HFFc6 (cell line): Measurements from ENCODE around the gene UBE2QL1. TPM values are rescaled to one million over a fixed set of nuclear protein-coding genes. Genes with fewer than 3 reads are reported as not detected.

Source experiments
- DNase-seq: peaks from one replicate; pipeline ENCODE4 v3.0.0-alpha.2; 2018
- H3K27ac Mint-ChIP-seq: 2 replicates; pipeline ENCODE4 v1.8.0; 2020; ENCODE audit warnings: mild to moderate bottlenecking, mixed read lengths
- H3K27me3 Mint-ChIP-seq: 2 replicates; pipeline ENCODE4 v1.8.0; 2021; ENCODE audit warnings: mild to moderate bottlenecking, moderate library complexity, mixed read lengths; ENCODE audit not compliant: insufficient read depth
- H3K36me3 Mint-ChIP-seq: 2 replicates; pipeline ENCODE4 v1.8.0; 2021; ENCODE audit warnings: low read depth, mixed read lengths
- H3K4me1 Mint-ChIP-seq: 2 replicates; pipeline ENCODE4 v1.8.0; 2020; ENCODE audit warnings: low read depth, mixed read lengths
- H3K4me3 Mint-ChIP-seq: 2 replicates; pipeline ENCODE4 v1.8.0; 2020; ENCODE audit warnings: mild to moderate bottlenecking, moderate library complexity, mixed read lengths
- H3K9me3 Mint-ChIP-seq: 2 replicates; pipeline ENCODE4 v1.8.0; 2020; ENCODE audit warnings: mild to moderate bottlenecking, mixed read lengths
- CTCF ChIP-seq: fragments of 200-600 bp; sonication (generic); IDR thresholded peaks from 2 replicates; pipeline ENCODE4 v1.5.0; 2021; ENCODE audit warnings: antibody characterized with exemption, mild to moderate bottlenecking
- total RNA-seq, 6 experiments: library from RNA; stranded (reverse); fragmentation: NEBNext Ultra II Directional; extraction: Animal tissue kit (Norgen Biotek cat#: 25700); gene quantifications; 2 replicates in 1 of 6; 3 replicates in 5 of 6; pipeline ENCODE4 v1.2.3, GENCODE V29; 2021

Gene UBE2QL1
- total RNA-seq, 6 experiments from 2014 or later, result not detected

DNA sequence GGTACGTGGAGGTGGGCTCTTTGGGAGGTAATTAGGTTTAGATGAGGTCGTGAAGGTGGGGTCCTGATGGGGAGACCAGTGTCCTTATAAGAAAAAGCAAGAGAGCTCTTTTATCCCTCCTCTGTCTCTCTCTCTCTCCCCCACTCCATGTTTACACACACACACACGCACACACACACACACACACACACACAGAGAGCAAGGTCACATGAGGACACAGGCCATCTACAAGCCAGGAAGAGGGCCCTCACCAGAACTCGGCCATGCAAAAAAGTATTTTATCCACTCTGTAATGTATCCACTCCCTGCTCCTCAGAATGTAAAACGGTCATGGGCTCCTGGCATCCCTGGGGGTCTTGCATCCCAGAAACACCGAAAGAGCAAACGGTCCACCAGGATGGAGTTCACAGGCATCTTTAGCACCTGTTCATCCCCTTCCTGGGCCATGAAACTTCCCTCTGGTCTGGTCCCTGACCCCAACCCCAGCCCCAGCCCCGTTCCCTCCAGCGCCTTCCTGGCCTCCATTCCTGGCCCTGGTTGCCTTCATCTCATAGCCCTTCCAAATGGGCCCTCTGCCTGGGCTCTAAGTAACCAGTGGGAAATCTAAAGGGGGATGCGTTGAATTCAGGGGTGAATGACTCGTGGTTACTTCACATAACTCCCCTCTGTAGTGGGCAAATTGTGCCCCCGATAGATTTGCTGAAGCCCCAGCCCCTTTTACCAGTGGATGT is 95.3 kb downstream of the UBE2QL1 start:
- TF ChIP-seq CTCF, result no peak
- H3K4me1 Mint-ChIP-seq, result no peaks in the 10 kb centered on the region
- H3K27me3 Mint-ChIP-seq, result peaks cover 33% of the 10 kb centered on the region
- H3K27ac Mint-ChIP-seq, result no peak overlapping the region
- DNase-seq, result no peak
- H3K4me3 Mint-ChIP-seq, result no peak overlapping the region
- H3K9me3 Mint-ChIP-seq, result no peaks in the 10 kb centered on the region
- no peaks in the 10 kb centered on the region for H3K36me3 Mint-ChIP-seq

Other genes starting within 250 kb of the UBE2QL1 start
- gene MED10, start 70.3 kb upstream of the UBE2QL1 start, total RNA-seq, result 10 to 100 TPM; 41.1 to 48.1 (median 45.9) TPM
- gene NSUN2, start 184.2 kb downstream of the UBE2QL1 start, total RNA-seq, result 10 to 100 TPM; 59.9 to 67.7 (median 60.5) TPM
- gene SRD5A1, start 184.6 kb downstream of the UBE2QL1 start, total RNA-seq, result 10 to 100 TPM; 24.0 to 28.5 (median 26.6) TPM